Keratinocyte (primary cell): Measurements from ENCODE around the gene TMEM131. TPM values are rescaled to one million over a fixed set of nuclear protein-coding genes. Genes with fewer than 3 reads are reported as not detected.
"Not testable (repeated sequence)": the region's sequence is repeated elsewhere in the genome, so short reads cannot be mapped to it uniquely, and the experiment has no call there.

Experiments
- DNase-seq: peaks from one replicate; pipeline ENCODE4 v3.0.0-alpha.2; 2011; ENCODE audit warnings: low read depth, missing footprints, low spot score
- FAIRE-seq: peaks from 2 replicates; lab custom pipeline; 2011; peaks lifted over from hg19 to GRCh38; lab: Jason Lieb, UNC
- H2AFZ ChIP-seq: 2 replicates; pipeline ENCODE4 v1.6.0; 2012; ENCODE audit warnings: low read length, control low read depth, inconsistent platforms; ENCODE audit not compliant: control insufficient read depth
- H3K27ac ChIP-seq: 2 replicates; pipeline ENCODE4 v1.5.1; 2011; ENCODE audit warnings: low read length; ENCODE audit not compliant: control insufficient read depth, insufficient read depth
- H3K27me3 ChIP-seq: 3 replicates; pipeline ENCODE4 v1.6.0; 2011; ENCODE audit warnings: low read length; ENCODE audit not compliant: control insufficient read depth, insufficient read depth; ENCODE audit errors: extremely low read depth
- H3K36me3 ChIP-seq, 2 experiments: 2 replicates in 1 of 2; 3 replicates in 1 of 2; pipeline ENCODE4 v1.5.1; 2011; ENCODE audit warnings: low read length in 2 of 2, mild to moderate bottlenecking in 1 of 2; ENCODE audit not compliant: control insufficient read depth in 2 of 2, insufficient read depth in 2 of 2; ENCODE audit errors: extremely low read depth in 1 of 2
- H3K4me1 ChIP-seq: 3 replicates; pipeline ENCODE4 v1.5.1; 2011; ENCODE audit warnings: low read length; ENCODE audit not compliant: control insufficient read depth, insufficient read depth; ENCODE audit errors: extremely low read depth
- H3K4me2 ChIP-seq: 3 replicates; pipeline ENCODE4 v1.6.0; 2011; ENCODE audit warnings: low read depth, low read length; ENCODE audit not compliant: control insufficient read depth, insufficient read depth; ENCODE audit errors: extremely low read depth
- H3K4me3 ChIP-seq, 3 experiments: fragments of 200-600 bp in 1 of 3; sonication (generic) in 1 of 3; 2 replicates in 2 of 3; 3 replicates in 1 of 3; pipeline ENCODE4 v1.5.1; 2011 to 2016; ENCODE audit warnings: low read length in 3 of 3, mild to moderate bottlenecking in 3 of 3, control low read depth in 2 of 3, inconsistent platforms in 1 of 3, low read depth in 1 of 3, mixed read lengths in 1 of 3, mixed run types in 1 of 3, moderate library complexity in 1 of 3; ENCODE audit not compliant: control insufficient read depth in 2 of 3, insufficient read depth in 2 of 3; ENCODE audit errors: extremely low read depth in 1 of 3
- H3K79me2 ChIP-seq: 2 replicates; pipeline ENCODE4 v1.6.0; 2012; ENCODE audit warnings: low read length; ENCODE audit not compliant: control insufficient read depth, insufficient read depth
- H3K9ac ChIP-seq: 3 replicates; pipeline ENCODE4 v1.6.0; 2011; ENCODE audit warnings: low read length; ENCODE audit not compliant: control insufficient read depth, insufficient read depth; ENCODE audit errors: extremely low read depth
- H3K9me1 ChIP-seq: 3 replicates; pipeline ENCODE4 v1.6.0; 2011; ENCODE audit warnings: low read length; ENCODE audit not compliant: control insufficient read depth, insufficient read depth; ENCODE audit errors: extremely low read depth
- H3K9me3 ChIP-seq: 2 replicates; pipeline ENCODE4 v1.5.1; 2012; ENCODE audit warnings: low read depth, low read length; ENCODE audit not compliant: control insufficient read depth
- H4K20me1 ChIP-seq: 3 replicates; pipeline ENCODE4 v1.6.0; 2011; ENCODE audit warnings: low read length; ENCODE audit not compliant: control insufficient read depth, insufficient read depth; ENCODE audit errors: extremely low read depth
- CTCF ChIP-seq, 3 experiments: IDR thresholded peaks in 1 of 3; conservative IDR thresholded peaks in 1 of 3; optimal IDR thresholded peaks in 1 of 3; 2 replicates in 2 of 3; 3 replicates in 1 of 3; pipeline versions ENCODE3 to v1.5.1; 2011; ENCODE audit warnings: low read length in 3 of 3, mild to moderate bottlenecking in 3 of 3, moderate library complexity in 2 of 3, control low read depth in 1 of 3, inconsistent platforms in 1 of 3; ENCODE audit not compliant: insufficient read depth in 2 of 3; ENCODE audit errors: extremely low read depth in 1 of 3
- EZH2 ChIP-seq: IDR thresholded peaks from one replicate; pipeline ENCODE4 v1.6.1; 2012; ENCODE audit warnings: inconsistent platforms, mild to moderate bottlenecking, low read length, moderate library complexity
- dilution Hi-C: fragments of 300-500 bp; cut with MboI; formaldehyde crosslinking; loops from one replicate; pipeline ENCODE4 v1.7.0; 2020; ENCODE audit warnings: low sequenced_read_pairs; ENCODE audit not compliant: extremely low pct_ligation_motif_present
- polyA plus RNA-seq, 5 experiments: library from polyadenylated mRNA; depleted of rRNA in 3 of 5; stranded (reverse) in 3 of 5; stranded (forward) in 1 of 5; unstranded in 1 of 5; fragments of >200 nt; gene quantifications; 1 replicate in 1 of 5; 2 replicates in 3 of 5; 3 replicates in 1 of 5; pipeline versions ENCODE4 v1.2.1 to v1.2.3, GENCODE V29; 2011 to 2012; ENCODE audit warnings: missing spikeins in 2 of 5, low read depth in 1 of 5, low replicate concordance in 1 of 5

TMEM131 gene
- polyA plus RNA-seq, 1 donor (not counting 4 experiments of a cell fraction or from before 2014, with no cell fraction given): 25.5 TPM

- Histone ChIP-seq H3K27ac (no peak overlapping the region), H3K9me3 (no peaks in the 10 kb centered on the region), H3K27me3 (no peaks in the 10 kb centered on the region), H3K4me2 (no peak overlapping the region), H2AFZ (no peak overlapping the region), H3K4me1 (peaks cover 20% of the 10 kb centered on the region), H3K36me3 (no peaks in the 10 kb centered on the region), H3K9me1 (no peaks in the 10 kb centered on the region), H4K20me1 (peaks cover 4% of the 10 kb centered on the region), H3K9ac (no peak overlapping the region), H3K4me3 (no peak overlapping the region), H3K79me2 (peaks cover 95% of the 10 kb centered on the region)
- FAIRE-seq: no peak
- dilution Hi-C loops: no loop called here
- DNase-seq: no peak
- TF ChIP-seq EZH2 (no peak), CTCF (optimal IDR thresholded peaks at IDR 0.05 in 1 of 3, IDR thresholded peaks at IDR 0.05 in 1 of 3, conservative IDR thresholded peaks at IDR 0.05 in 1 of 3; ENCODE audit: extremely low read depth in 1 of 3, insufficient read depth in 2 of 3, low read length in 3 of 3) (no peak)
These were observed 37.6 kb downstream of the TMEM131 start for GRCh38 chr2:97958184-97958583.

GRCh38 chr2:97957432-97958183 is 38.1 kb downstream of the TMEM131 start:
- Histone ChIP-seq H3K4me1 (peaks cover 14% of the 10 kb centered on the region), H4K20me1 (peaks cover 4% of the 10 kb centered on the region), H3K9ac (no peak overlapping the region), H3K9me1 (no peaks in the 10 kb centered on the region), H3K9me3 (no peaks in the 10 kb centered on the region), H3K36me3 (no peaks in the 10 kb centered on the region), H2AFZ (no peak overlapping the region), H3K27ac (no peak overlapping the region), H3K79me2 (peaks cover 95% of the 10 kb centered on the region), H3K4me2 (no peak overlapping the region), H3K4me3 (no peak overlapping the region), H3K27me3 (no peaks in the 10 kb centered on the region)
- TF ChIP-seq CTCF (optimal IDR thresholded peaks at IDR 0.05 in 1 of 3, IDR thresholded peaks at IDR 0.05 in 1 of 3, conservative IDR thresholded peaks at IDR 0.05 in 1 of 3; ENCODE audit: extremely low read depth in 1 of 3, insufficient read depth in 2 of 3, low read length in 3 of 3) (no peak), EZH2 (no peak)
- no peak for FAIRE-seq
- peak; percentile 23 for DNase-seq
- dilution Hi-C loops: no loop called here

GRCh38 chr2:97956753-97957152 is 39.0 kb downstream of the TMEM131 start:
- H3K4me2 ChIP-seq, FAIRE-seq, dilution Hi-C loops, H3K9me1 ChIP-seq, H3K27me3 ChIP-seq, H3K4me3 ChIP-seq, H2AFZ ChIP-seq, H3K9ac ChIP-seq, H4K20me1 ChIP-seq, H3K9me3 ChIP-seq, H3K27ac ChIP-seq, DNase-seq, H3K36me3 ChIP-seq: not testable (repeated sequence)
- Histone ChIP-seq H3K4me1 (peaks cover 20% of the 10 kb centered on the region), H3K79me2 (peaks cover 95% of the 10 kb centered on the region)
